HT-29 (cell line): ENCODE results near the gene CPA2. TPM values are rescaled to one million over a fixed set of nuclear protein-coding genes. Genes with fewer than 3 reads are reported as not detected.
"Not testable (repeated sequence)": the region's sequence is repeated elsewhere in the genome, so short reads cannot be mapped to it uniquely, and the experiment has no call there.

Source experiments
- DNase-seq: peaks from one replicate; pipeline ENCODE4 v3.0.0-alpha.2; 2015; ENCODE audit warnings: low spot score
- total RNA-seq: library from RNA; depleted of rRNA; stranded (reverse); fragments of >200 nt; shearing (Covaris generic); gene quantifications from 2 replicates; pipeline ENCODE4 v1.2.3, GENCODE V29; 2014; rRNA removed

Gene CPA2
- not detected in 2 replicates for total RNA-seq

DNA sequence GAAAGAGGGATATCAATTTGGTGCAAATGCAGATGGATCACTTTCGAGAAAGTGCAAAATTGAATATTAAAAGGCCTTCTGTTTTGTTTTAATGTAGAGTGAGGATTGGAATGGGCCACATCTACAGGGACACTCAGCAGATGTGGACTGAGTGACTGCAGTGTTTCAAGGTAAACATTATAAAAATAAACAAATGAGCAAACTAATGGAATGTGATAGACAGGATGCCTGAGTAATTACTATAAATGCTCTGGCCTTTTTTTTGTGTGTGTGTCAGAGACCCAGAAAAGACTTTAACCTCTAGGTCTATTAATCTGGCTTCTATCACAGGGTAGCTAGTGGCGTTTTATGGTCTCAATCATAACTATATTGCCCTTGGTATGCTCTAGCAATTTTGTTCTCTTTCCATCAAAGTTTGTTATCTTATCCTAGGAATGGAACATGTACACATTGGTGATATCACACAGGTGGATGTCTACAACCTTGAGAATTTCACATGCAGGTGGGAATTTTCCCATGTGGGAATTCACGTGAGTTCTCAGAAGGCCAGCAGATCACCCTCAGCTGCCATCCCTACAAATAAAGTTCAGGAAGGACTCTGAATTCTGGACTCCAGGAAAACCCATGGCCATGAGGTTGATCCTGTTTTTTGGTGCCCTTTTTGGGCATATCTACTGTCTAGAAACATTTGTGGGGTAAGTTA, at the start of gene CPA2:
TSS of gene CPA2 (plus strand) at position 606 of the 703 bp plus-strand sequence. CDS start at position 625, 19 bp downstream.
- no peak for DNase-seq

DNA sequence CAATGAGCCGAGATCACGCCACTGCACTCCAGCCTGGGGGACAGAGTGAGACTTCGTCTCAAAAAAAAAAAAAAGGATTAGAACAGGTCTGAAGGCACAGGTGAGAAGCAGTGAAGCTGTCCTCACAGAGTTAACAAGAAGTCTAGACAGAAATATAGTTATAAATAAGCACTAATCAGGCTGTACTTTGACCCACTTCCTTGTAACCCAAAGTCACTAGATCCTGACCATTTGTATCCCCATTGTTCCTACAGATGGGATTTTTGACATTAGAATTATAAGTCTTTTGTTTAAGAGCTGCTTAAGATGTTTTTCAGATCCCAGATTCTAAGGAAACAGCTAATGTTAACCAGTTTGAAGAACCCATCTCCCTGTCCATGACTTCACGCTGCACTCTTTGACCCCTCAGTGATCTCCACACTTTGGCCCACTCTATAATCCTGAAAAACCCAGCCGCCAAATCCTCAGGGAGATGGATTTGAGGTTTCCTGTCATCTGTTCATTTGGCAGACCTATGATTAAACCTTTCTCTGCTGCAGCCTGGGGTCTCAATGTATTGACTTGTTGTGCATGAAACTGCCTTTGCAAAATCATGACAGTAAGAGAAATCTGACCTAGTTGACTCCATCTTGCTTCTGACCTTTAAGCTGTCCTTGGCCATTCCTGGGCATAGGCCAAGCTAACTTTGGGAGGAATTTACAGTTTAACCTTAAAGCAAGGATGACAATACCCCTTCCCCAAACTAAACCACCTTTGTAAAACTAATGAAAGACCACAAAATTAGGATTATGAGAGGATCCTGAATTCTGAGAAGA, 47.6 kb upstream of the CPA2 start:
- no peak for DNase-seq

DNA sequence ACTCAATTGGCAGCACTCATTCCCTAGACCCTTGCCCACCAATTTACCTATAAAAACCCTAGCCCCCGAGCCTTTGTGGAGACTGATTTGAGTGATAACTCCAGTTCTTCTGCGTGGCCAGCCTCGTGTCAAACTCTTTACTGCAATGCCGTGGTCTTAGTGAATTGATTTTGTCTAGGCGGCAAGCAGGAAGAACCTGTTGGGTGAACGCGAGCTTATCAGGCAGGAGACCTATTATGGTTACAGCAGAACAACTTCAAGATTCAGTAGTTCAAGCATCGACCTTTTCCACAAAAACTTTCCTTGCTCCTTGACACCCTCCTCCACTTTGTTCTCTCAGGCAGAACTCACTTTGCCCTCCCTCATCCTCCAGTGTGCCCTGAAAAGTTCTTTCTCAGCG, 46.8 kb upstream of the CPA2 start:
- no peak for DNase-seq

DNA sequence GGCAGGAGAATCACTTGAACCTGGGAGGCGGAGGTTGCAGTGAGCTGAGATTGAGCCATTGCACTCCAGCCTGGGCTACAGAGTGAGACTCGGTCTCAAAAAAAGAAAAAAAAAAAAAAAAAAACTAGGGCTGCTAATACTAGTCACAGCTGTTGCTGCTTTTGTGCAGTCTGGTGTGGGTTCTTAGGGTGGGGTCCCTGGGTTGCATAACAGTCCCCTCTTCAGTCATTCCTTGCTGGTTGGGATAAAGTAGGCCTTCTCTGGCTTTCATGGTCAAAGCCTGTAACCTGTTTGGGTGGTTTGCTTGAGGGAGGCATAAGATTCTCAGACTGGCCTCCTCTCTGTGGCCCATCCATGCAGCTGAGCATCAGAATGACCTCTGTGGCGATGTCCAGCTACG, 44.9 kb upstream of the CPA2 start:
- no peak for DNase-seq

DNA sequence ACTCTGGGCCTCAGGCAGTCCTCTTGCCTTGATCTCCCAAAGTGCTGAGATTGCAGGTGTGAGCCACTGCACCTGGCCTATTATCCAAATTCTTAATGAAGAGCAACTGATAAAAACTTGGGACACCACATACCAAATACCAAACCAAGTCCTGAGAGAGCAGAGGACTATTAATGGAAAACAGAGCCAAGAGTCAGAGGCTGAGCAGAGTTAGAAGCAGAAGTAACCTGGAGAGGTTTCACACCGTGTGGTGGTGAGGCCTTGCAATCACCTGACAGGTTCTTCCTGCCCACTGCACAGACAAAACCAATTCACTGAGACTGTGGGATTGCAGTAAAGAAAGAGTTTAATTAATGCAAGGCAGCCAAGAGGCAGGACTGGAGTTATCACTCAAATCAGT, 43.0 kb upstream of the CPA2 start:
- no peak for DNase-seq

DNA sequence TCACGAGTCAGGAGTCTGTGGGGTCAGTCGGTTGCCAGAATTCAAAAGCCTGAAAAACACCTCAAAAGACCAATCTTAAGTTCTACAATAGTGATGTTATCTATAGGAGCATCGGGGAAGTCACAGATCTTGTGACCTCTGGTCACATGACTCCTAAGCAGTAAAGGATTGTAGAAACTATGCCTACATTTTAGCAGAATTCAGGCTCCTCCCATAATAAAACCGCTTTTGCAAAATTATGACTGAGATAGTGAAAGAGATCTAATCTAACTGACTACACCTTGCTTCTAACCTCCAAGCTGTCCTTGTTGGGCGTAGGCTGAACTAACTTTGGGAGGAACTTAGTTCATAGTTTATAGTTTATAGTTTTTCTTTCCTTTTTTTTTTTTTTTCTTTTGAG, 42.5 kb upstream of the CPA2 start:
- DNase-seq: no peak

DNA sequence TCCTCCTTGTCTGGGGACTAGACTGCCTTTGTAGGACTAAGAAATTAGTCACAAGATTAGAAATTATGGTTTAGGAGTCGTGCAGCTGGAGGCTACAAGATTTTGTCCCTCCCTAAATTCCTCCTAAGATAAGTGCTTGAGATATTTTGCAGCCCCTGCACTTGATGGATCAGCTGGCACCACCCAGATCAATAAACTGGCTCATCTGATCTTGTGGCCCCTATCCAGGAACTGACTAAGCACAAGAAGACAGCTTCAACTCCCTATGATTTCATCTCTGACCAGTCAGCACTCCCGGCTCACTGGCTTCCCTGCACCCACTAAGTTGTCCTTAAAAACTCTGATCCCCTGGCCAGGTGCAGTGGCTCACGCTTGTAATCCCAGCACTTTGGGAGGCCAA, 41.7 kb upstream of the CPA2 start:
- not testable (repeated sequence) for DNase-seq

DNA sequence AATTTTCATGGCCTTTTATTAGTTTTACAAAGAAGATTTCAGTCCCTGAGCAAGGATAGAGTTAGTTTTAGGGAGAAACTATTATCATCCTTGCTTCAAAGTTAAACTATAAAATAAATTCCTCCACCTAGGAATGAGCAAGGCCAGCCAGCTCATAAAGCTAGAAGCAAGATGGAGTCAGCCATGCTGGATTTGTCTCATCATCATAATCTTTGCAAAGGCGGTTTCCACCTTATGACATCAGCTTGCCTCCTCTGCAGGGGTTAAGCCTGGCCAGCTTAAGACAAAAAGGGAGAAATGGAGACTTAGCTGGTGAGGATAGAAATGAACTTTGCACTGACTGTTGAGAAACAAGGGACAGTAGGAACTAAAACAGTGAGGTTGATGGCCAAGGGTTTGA, 40.3 kb upstream of the CPA2 start:
- DNase-seq: no peak

DNA sequence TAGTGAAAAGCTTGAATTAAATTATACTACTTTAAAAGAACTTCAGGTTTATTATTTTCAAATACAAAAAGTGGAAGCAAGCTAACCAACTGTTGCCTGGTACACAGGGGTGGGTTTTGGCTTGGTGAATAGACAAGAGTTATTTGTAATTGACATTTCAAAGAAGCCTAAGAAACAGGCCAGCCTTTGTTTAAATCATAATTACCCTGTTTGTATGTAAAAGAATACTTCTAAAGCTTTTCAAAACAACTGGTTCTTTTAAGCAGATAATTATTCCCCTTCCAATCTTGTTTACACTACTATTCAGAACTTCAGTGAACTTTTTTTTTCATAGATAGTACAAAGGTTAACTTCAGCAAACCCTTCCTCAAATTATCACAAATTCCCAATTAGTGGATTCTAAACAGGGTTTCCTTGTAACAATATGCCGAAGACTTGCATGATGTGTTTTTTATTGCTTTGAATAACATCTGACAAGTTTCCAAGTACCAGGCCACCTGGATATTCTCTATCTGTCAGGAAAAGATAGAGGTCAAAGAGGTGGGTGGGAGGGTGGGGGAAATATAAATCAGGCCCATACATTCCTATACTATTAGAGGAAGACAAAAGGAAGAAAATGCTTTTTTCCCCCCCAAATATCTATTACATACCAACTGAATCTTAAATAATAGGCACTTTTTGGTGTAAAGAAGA, 38.6 kb upstream of the CPA2 start:
- no peak for DNase-seq

DNA sequence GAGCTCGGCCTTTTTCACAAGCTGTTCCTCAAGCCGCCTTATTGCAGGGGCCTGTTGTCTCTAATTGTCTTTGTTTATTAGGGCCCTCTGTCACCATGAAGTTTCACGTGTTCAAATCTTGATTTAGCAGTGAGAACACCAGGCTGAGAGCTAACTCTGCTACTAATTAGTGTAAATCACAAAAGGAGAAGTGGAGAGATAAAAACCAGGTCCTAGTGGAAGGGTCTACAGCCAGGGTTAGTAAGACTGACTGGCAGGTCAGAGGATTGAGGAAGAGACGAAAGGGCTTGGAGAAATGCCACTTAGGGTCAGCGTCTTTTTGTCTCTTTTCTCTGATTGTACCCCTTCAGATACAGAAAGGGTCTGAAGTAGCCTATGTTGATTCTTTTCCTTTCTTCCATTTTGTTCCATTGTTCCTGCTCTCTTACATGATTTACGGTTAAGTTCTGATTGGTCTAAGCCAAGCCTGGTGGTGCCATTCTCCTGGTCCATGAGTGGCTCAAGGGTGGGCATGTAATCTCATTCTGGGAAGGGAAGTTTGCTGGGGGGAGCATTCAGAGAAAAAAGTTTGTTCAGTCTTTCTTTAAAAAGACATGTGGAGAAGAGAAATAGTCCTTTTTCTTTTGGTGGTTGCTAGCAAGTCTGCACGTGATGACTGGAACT, 37.7 kb upstream of the CPA2 start:
- no peak for DNase-seq

DNA sequence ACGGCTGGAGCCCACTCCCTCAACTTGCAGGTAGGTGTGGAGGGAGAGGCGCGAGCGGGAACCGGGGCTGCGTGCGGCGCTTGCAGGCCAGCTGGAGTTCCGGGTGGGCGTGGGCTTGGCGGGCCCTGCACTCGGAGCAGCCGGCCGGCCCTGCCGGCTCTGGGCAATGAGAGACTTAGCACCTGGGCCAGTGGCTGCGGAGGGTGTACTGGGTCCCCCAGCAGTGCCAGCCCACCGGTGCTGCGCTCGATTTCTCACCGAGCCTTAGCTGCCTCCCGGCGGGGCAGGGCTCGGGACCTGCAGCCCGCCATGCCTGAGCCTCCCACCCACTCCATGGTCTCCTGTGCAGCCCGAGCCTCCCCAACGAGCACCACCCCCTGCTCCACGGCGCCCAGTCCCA, 36.7 kb upstream of the CPA2 start:
- not testable (repeated sequence) for DNase-seq

DNA sequence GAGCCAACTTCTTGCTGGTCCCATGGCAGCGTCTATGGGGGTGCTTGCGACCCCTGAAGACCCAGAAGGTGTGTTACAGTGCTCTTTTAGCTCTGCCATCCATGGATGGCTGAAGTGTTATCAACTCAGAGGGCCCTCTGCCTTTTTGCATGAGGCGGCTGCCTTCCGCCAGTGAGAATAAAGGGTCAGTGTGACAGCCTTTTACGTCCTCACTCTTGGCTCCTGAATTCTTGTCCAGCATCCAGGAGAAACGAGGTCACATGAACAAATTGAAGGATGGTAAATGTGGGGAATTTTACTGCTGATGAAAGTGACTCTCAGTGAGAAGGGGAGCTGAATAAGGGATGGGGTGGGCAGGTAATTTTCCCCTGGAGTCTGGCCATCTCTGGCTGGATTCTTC, 34.9 kb upstream of the CPA2 start:
- DNase-seq: no peak

DNA sequence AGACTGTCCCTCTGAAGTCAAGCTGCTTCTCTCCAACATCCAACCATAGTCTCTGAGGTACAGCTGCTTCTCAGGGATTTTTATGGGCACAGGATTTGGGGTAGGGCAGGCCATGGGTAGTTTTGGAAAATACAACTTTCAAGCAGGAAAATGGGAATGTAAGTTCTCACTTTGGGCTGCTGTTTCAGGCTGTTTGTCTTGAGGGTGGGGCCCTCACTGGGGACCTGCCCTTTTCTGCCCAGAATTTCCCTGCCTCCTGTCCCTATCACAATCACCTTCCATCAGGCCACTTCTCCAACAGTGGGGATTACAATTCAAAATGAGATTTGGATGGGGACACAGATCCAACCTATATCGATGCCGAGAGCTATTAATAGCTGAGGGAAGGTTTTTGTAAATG, 34.5 kb upstream of the CPA2 start:
- DNase-seq: no peak

DNA sequence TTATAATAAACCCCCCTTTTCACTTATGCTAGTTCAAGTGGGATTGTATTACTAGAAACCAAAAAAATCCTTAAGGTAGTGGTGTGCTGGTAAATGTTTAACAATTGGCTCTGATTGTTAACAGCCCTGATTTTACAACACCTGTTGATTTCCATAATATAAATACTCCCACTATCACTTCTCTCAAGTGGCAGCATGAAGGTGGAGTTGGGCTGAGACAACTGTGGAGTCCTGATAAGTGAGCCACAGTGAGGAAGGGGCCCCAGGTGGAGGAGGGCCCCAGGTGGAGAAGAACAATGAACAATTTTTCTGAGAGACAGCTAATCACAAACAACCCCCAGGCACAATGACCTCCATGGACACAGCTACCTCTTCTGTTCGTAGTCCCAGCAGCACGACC, 32.6 kb upstream of the CPA2 start:
- no peak for DNase-seq

DNA sequence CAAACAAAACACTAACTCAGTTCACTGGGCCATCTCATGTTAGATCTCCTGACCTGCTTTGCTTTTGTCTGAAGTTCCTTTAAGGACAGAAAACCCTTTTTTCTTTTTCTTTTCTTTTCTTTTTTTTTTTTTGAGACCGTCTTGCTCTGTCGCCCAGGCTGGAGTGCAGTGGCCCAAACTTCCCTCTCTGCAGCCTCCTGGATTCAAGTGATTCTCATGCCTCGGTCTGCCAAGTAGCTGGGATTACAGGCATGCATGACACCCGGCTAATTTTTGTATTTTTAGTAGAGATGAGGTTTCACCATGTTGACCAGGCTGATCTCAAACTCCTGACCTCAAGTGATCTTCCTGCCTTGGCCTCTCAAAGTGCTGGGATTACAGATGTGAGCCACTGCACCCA, 30.3 kb upstream of the CPA2 start:
- DNase-seq: not testable (repeated sequence)

DNA sequence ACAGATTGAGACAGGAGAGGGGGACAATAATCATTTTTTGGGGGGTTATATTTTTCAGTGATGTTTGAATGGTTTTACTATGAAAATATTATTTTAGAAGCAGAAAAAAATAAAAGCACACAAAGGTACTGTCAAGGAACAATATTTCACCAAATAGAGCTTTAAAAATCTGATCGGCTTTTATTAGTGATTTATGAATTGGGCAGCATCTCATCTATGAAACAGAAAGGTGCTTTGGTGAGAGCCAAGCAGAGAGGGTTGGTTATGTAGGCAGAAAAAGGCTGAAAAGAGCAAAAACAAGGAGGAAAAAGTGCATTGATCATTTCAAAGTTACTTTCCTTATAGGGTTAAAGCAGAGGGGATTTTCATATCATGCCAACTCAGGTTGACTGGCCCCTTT, 26.4 kb upstream of the CPA2 start:
- DNase-seq: no peak

DNA sequence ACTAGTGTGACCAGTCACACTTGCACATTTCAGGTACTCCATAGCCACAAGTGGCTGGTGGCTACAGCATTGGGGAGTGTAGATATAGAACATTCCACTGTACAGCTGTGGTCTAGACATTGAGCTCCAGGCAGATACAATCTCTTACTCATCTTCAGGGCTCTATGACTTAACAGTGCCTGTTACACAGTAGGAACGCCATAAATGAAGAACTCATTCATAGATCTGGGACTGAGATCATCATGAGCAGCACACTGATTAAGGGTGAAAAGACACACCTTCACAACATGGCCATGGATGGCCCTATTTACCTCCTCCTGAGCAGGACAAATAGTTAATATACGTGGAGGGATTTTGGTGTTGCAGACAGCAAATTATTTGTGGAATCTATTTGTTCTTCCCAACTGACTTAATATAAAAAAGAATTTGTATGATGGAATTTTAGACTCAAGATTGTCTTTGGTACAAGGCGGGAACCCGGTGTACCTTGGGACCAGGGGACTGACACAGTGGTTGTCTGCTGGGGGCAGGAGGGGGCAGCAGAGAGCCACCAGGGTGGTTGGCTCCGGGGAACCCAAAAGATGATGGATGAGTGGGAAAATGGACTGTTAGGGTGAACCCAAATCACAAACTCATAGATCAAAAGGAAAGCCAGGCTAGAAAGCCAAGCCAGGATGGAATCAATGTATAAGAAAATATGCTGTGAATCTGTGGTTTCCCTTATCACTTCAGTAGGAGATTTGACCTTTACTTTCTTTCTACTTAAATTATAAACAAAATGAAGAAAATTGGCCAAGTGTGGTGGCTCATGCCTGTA, 24.3 kb upstream of the CPA2 start:
- DNase-seq: peak; percentile 63

DNA sequence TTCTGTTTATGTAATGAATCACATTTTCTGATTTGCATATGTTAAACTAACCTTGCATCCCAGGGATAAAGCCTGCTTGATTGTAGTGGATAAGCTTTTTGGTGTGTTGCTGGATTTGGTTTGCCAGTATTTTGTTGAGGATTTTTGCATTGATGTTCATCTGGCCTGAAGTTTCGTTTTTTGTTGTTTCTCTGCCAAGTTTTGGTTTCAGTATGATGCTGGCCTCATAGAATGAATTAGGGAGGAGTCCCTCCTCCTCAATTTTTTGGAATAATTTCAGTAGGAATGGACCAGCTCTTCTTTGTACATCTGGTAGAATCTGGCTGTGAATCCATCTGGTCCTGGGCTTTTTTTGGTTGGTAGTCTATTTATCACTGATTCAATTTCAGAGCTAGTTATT, 23.2 kb upstream of the CPA2 start:
- DNase-seq: not testable (repeated sequence)

DNA sequence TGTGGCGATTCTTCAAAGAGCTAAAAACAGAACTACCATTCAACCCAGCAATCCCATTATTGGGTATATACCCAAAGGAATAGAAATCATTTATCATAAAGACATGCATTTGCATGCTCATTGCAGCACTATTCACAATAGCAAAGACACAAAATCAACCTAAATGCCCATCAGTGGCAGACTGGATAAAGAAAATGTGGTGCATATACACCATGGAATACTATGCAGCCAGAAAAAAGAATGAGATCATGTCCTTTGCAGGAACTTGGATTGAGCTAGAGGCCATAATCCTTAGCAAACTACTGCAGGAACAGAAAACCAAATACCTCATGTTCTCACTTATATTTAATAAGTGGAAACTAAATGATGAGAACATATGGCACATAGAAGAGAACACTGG, 20.2 kb upstream of the CPA2 start:
- DNase-seq: not testable (repeated sequence)

DNA sequence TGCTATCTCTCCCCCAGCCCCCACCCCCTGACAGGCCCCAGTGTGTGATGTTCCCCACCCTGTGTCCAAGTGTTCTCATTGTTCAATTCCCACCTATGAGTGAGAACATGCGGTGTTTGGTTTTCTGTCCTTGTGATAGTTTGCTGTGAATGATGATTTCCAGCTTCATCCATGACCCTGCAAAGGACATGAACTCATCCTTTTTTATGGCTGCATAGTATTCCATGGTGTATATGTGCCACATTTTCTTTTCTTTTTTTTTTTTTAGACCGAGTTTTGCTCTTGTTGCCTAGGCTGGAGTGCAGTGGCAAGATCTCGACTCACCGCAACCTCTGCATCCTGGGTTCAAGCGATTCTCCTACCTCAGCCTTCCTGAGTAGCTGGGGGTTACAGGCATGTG, 17.8 kb upstream of the CPA2 start:
- not testable (repeated sequence) for DNase-seq

DNA sequence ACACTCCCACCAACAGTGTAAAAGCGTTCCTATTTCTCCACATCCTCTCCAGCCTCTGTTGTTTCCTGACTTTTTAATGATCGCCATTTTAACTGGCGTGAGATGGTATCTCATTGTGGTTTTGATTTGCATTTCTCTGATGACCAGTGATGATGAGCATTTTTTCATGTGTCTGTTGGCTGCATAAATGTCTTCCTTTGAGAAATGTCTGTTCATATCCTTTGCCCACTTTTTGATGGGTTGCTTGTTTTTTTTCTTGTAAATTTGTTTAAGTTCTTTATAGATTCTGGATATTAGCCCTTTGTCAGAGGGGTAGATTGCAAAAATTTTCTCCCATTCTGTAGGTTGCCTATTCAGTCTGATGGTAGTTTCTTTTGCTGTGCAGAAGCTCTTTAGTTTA, 17.0 kb upstream of the CPA2 start:
- not testable (repeated sequence) for DNase-seq
